HG03457 (cell line): Measurements from ENCODE around the gene AGPAT3.
A peak's percentile ranks its signal among the peaks of the same experiment; 100 is the strongest.

Experiments
- ATAC-seq: cut with Tn5 transposase; IDR thresholded peaks from one replicate; pipeline ENCODE4 v1.9.1; 2021; ENCODE audit warnings: moderate number of reproducible peaks; ENCODE audit not compliant: unreplicated experiment

AGPAT3 gene

GRCh38 chr21:44011579-44012473 lies 146.8 kb downstream of the AGPAT3 start, which contains the start of gene TRAPPC10:
Gene TRAPPC10 (plus strand): TSS chr21:44012309. CDS start chr21:44012494, 185 bp downstream.
- ATAC-seq, result peak; percentile 46

GRCh38 chr21:44012474-44013379 lies 147.7 kb downstream of the AGPAT3 start:
- peak; percentile 60 for ATAC-seq

GRCh38 chr21:44013380-44014088 lies 148.5 kb downstream of the AGPAT3 start:
- no peak for ATAC-seq

- ATAC-seq, result no peak
Measured at GRCh38 chr21:44017601-44018000, 152.6 kb downstream of the AGPAT3 start.

GRCh38 chr21:44018127-44018526 lies 153.1 kb downstream of the AGPAT3 start:
- no peak for ATAC-seq

- no peak for ATAC-seq
Measured at GRCh38 chr21:44018813-44019567, 154.0 kb downstream of the AGPAT3 start.

GRCh38 chr21:44019568-44019958 lies 154.5 kb downstream of the AGPAT3 start:
- ATAC-seq, result no peak

- no peak for ATAC-seq
Measured at GRCh38 chr21:44020551-44020950, 155.5 kb downstream of the AGPAT3 start.

GRCh38 chr21:44021064-44021463 lies 156.0 kb downstream of the AGPAT3 start:
- no peak for ATAC-seq

- ATAC-seq, result no peak
Measured at GRCh38 chr21:44024257-44024656, 159.2 kb downstream of the AGPAT3 start.

GRCh38 chr21:44024887-44025353 lies 159.9 kb downstream of the AGPAT3 start:
- no peak for ATAC-seq

- ATAC-seq, result no peak
Measured at GRCh38 chr21:44027607-44028286, 162.7 kb downstream of the AGPAT3 start.

GRCh38 chr21:44028287-44028659 lies 163.2 kb downstream of the AGPAT3 start:
- no peak for ATAC-seq

GRCh38 chr21:44029460-44030087 lies 164.6 kb downstream of the AGPAT3 start:
- ATAC-seq, result no peak

GRCh38 chr21:44035244-44035643 lies 170.2 kb downstream of the AGPAT3 start:
- ATAC-seq, result no peak
